Trophoblast cell (in vitro differentiated cells and primary cell): ENCODE results near the gene SOAT2.

Experiments
- DNase-seq, 2 donors: peaks; one replicate each; pipeline ENCODE4 v3.0.0-alpha.2; 2016
- H2AFZ ChIP-seq: 2 replicates; pipeline ENCODE4 v1.6.1; 2013; ENCODE audit warnings: low read length, moderate library complexity, mild to moderate bottlenecking; ENCODE audit not compliant: insufficient read depth, poor library complexity
- H2AK5ac ChIP-seq: 2 replicates; pipeline ENCODE4 v1.6.1; 2013; ENCODE audit warnings: mild to moderate bottlenecking, low read length
- H2BK120ac ChIP-seq: 2 replicates; pipeline ENCODE4 v1.6.1; 2013; ENCODE audit warnings: low read length, mild to moderate bottlenecking, moderate library complexity; ENCODE audit not compliant: insufficient read depth, poor library complexity
- H2BK12ac ChIP-seq: 2 replicates; pipeline ENCODE4 v1.6.1; 2013; ENCODE audit warnings: mild to moderate bottlenecking, low read length, moderate library complexity
- H2BK5ac ChIP-seq: 2 replicates; pipeline ENCODE4 v1.6.1; 2013; ENCODE audit warnings: low read length, low read depth, moderate library complexity, mild to moderate bottlenecking; ENCODE audit not compliant: poor library complexity
- H3K14ac ChIP-seq: 2 replicates; pipeline ENCODE4 v1.6.1; 2013; ENCODE audit warnings: mild to moderate bottlenecking, low read length
- H3K18ac ChIP-seq: 2 replicates; pipeline ENCODE4 v1.6.1; 2013; ENCODE audit warnings: mild to moderate bottlenecking, low read length
- H3K23ac ChIP-seq: 2 replicates; pipeline ENCODE4 v1.6.1; 2013; ENCODE audit warnings: low read length
- H3K27ac ChIP-seq: 2 replicates; pipeline ENCODE4 v1.5.1; 2013; ENCODE audit warnings: low read depth, mild to moderate bottlenecking, inconsistent platforms, low read length, moderate library complexity
- H3K27me3 ChIP-seq: 2 replicates; pipeline ENCODE4 v1.6.1; 2013; ENCODE audit warnings: inconsistent platforms, mild to moderate bottlenecking, low read length, moderate library complexity; ENCODE audit not compliant: insufficient read depth
- H3K36me3 ChIP-seq, 2 experiments: 1 replicate in 1 of 2; 2 replicates in 1 of 2; pipeline ENCODE4 v1.6.1; 2013; ENCODE audit warnings: low read length in 2 of 2, mild to moderate bottlenecking in 2 of 2, moderate library complexity in 1 of 2; ENCODE audit not compliant: insufficient read depth in 2 of 2, control insufficient read depth in 1 of 2
- H3K4ac ChIP-seq: 2 replicates; pipeline ENCODE4 v1.6.1; 2013; ENCODE audit warnings: low read depth, mild to moderate bottlenecking, low read length, moderate library complexity
- H3K4me1 ChIP-seq, 2 experiments: 1 replicate in 1 of 2; 2 replicates in 1 of 2; pipeline ENCODE4 v1.6.1; 2013; ENCODE audit warnings: low read length in 2 of 2, mild to moderate bottlenecking in 2 of 2, moderate library complexity in 1 of 2; ENCODE audit not compliant: insufficient read depth in 2 of 2, control insufficient read depth in 1 of 2
- H3K4me2 ChIP-seq: 2 replicates; pipeline ENCODE4 v1.6.1; 2013; ENCODE audit warnings: inconsistent platforms, mild to moderate bottlenecking, low read length, moderate library complexity
- H3K4me3 ChIP-seq: 2 replicates; pipeline ENCODE4 v1.5.1; 2013; ENCODE audit warnings: mild to moderate bottlenecking, low read depth, low read length, inconsistent platforms
- H3K79me1 ChIP-seq: one replicate; pipeline ENCODE4 v1.6.1; 2013; ENCODE audit warnings: low read length
- H3K79me2 ChIP-seq: 2 replicates; pipeline ENCODE4 v1.6.1; 2013; ENCODE audit warnings: low read length, mild to moderate bottlenecking; ENCODE audit not compliant: control insufficient read depth, insufficient read depth, poor library complexity
- H3K9ac ChIP-seq: 2 replicates; pipeline ENCODE4 v1.6.1; 2013; ENCODE audit warnings: mild to moderate bottlenecking, low read length
- H3K9me3 ChIP-seq: 2 replicates; pipeline ENCODE4 v1.6.1; 2013; ENCODE audit warnings: low read depth, mild to moderate bottlenecking, control low read depth, inconsistent platforms, low read length; ENCODE audit not compliant: insufficient read depth
- H4K12ac ChIP-seq: 2 replicates; pipeline ENCODE4 v1.6.1; 2013; ENCODE audit warnings: low read depth, mild to moderate bottlenecking, low read length, moderate library complexity
- H4K8ac ChIP-seq: 2 replicates; pipeline ENCODE4 v1.6.1; 2013; ENCODE audit warnings: low read depth, mild to moderate bottlenecking, low read length, moderate library complexity
- H4K91ac ChIP-seq: one replicate; pipeline ENCODE4 v1.6.1; 2013; ENCODE audit warnings: low read depth, mild to moderate bottlenecking, low read length, moderate library complexity
- WGBS: extraction: QIAGEN DNeasy Blood & Tissue Kit; methylation state at CpG from one replicate; pipeline ENCODE4 v1.1.7; 2013; ENCODE audit warnings: missing lambda C conversion rate; ENCODE audit not compliant: insufficient read length, insufficient coverage; ENCODE audit errors: extremely low coverage; 5-methylcytosine and 5-hydroxymethylcytosine counted together

The SOAT2 gene

DNA sequence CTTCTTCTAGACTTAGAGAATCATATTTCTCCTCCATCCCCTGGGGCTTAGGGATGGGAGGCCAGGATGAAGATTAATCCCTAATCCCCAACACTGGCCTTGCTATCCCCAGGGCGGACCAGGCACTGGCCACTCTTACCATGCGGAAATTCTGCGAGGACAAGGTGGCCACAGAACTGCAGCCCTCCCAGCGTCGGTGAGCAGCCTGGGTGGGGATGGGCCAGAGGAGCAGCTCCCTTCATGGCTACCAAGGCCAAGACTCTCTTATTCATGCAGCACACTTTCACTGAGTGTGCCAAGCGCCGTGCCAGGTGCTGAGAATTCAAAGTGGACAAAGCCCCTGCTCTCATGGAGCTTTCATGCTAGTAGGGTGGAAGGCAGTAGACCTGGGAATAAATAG lies 46.4 kb upstream of the SOAT2 start:
- Histone ChIP-seq H3K23ac (no peak overlapping the region), H3K27me3 (no peaks in the 10 kb centered on the region), H2AK5ac (no peak overlapping the region), H2BK5ac (no peak overlapping the region), H3K27ac (no peak overlapping the region), H3K79me1 (peaks cover 2% of the 10 kb centered on the region), H2BK120ac (no peak overlapping the region), H3K36me3 (no peaks in the 10 kb centered on the region), H2AFZ (no peak overlapping the region), H3K9ac (no peak overlapping the region), H3K14ac (no peak overlapping the region), H4K12ac (no peak overlapping the region), H3K4me2 (no peak overlapping the region), H3K18ac (no peak overlapping the region), H3K9me3 (no peaks in the 10 kb centered on the region), H4K8ac (no peak overlapping the region), H3K4me3 (no peak overlapping the region), H3K4ac (no peak overlapping the region), H4K91ac (no peak overlapping the region), H3K4me1 (peaks cover 6 to 11% of the 10 kb centered on the region in 2 experiments), H2BK12ac (no peak overlapping the region), H3K79me2 (no peaks in the 10 kb centered on the region)
- no peak for DNase-seq
- WGBS, result no CpG with 5 or more reads among the region's 7 CpGs

DNA sequence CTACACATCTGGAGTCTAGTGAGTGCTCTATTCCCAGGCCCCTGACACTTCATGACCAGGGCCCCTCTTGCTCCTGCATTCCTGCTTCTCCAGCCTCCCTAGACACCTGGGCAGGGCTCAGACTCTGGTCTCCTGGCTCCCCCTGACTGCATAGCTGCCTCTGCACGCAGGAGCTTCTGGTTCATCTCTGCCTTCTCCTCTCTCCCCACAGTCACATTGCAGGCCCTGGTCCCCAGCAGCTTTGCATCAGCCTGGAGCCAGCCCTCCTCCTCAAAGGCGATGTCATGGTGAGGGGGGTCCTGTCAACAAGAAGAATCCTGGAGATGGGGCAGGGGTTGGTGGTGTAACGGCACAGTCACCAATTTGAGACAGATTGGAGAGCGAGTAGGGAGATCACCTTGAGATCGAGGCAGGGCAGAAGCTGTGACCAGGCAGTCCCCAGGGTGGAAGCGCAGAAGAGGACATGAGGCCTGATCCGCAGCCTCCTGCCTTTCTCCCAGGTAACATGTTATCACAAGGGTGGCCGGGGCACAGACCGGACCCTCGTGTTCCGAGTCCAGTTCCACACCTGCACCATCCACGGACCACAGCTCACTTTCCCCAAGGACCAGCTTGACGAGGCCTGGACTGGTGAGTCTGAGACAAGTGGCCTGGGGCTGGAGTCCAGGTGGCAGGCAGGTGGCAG lies 45.3 kb upstream of the SOAT2 start:
- DNase-seq, result no peak
- Histone ChIP-seq H4K8ac (no peak overlapping the region), H3K14ac (no peak overlapping the region), H4K91ac (no peak overlapping the region), H3K4me2 (no peak overlapping the region), H3K9ac (no peak overlapping the region), H2BK12ac (no peak overlapping the region), H2BK120ac (no peak overlapping the region), H3K23ac (no peak overlapping the region), H3K4me1 (peaks cover 6% of the 10 kb centered on the region in 2 experiments), H3K36me3 (no peaks in the 10 kb centered on the region), H2AFZ (no peak overlapping the region), H3K27ac (no peak overlapping the region), H3K79me2 (no peaks in the 10 kb centered on the region), H3K4ac (no peak overlapping the region), H3K4me3 (no peak overlapping the region), H3K18ac (no peak overlapping the region), H2BK5ac (no peak overlapping the region), H3K27me3 (no peaks in the 10 kb centered on the region), H2AK5ac (no peak overlapping the region), H3K9me3 (no peaks in the 10 kb centered on the region), H3K79me1 (peaks cover 2% of the 10 kb centered on the region), H4K12ac (no peak overlapping the region)
- WGBS, result no CpG with 5 or more reads among the region's 13 CpGs

DNA sequence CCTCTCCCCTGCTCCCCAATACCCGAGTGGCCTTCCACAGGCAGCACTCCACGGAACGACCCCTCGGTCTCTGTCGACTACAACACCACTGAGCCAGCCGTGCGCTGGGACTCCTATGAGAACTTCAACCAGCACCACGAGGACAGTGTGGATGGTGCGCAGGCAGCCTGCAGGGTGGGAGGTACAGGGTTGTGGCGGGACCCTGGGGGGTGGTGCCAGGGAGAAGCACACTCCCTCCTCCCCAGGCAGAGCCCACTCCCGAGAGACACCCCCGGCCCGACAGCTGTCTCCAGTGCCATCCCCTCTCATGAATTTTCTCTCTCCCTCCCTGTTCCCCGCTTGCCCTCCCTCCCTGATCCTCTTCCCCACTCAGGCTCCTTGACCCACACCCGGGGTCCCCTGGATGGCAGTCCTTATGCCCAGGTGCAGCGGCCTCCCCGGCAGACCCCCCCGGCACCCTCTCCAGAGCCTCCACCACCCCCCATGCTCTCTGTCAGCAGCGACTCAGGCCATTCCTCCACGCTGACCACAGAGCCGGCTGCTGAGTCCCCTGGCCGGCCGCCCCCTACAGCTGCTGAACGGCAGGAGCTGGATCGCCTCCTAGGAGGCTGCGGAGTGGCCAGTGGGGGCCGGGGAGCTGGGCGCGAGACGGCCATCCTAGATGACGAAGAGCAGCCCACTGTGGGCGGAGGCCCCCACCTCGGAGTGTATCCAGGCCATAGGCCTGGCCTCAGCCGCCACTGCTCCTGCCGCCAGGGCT lies 44.4 kb upstream of the SOAT2 start:
- Histone ChIP-seq H3K27me3 (no peaks in the 10 kb centered on the region), H3K79me2 (no peaks in the 10 kb centered on the region), H3K4me2 (no peak overlapping the region), H3K9me3 (no peaks in the 10 kb centered on the region), H2BK12ac (no peak overlapping the region), H3K4me3 (no peak overlapping the region), H3K18ac (no peak overlapping the region), H3K4me1 (peaks cover 0 to 1% of the 10 kb centered on the region in 2 experiments), H3K27ac (no peak overlapping the region), H3K36me3 (peaks cover 1 to 2% of the 10 kb centered on the region in 2 experiments), H2AFZ (no peak overlapping the region), H3K9ac (no peak overlapping the region), H2BK5ac (no peak overlapping the region), H3K14ac (no peak overlapping the region), H3K79me1 (peaks cover 2% of the 10 kb centered on the region), H4K8ac (no peak overlapping the region), H3K23ac (no peak overlapping the region), H2BK120ac (no peak overlapping the region), H4K91ac (no peak overlapping the region), H4K12ac (no peak overlapping the region), H2AK5ac (no peak overlapping the region), H3K4ac (no peak overlapping the region)
- no peak for DNase-seq
- WGBS, result no CpG with 5 or more reads among the region's 35 CpGs

DNA sequence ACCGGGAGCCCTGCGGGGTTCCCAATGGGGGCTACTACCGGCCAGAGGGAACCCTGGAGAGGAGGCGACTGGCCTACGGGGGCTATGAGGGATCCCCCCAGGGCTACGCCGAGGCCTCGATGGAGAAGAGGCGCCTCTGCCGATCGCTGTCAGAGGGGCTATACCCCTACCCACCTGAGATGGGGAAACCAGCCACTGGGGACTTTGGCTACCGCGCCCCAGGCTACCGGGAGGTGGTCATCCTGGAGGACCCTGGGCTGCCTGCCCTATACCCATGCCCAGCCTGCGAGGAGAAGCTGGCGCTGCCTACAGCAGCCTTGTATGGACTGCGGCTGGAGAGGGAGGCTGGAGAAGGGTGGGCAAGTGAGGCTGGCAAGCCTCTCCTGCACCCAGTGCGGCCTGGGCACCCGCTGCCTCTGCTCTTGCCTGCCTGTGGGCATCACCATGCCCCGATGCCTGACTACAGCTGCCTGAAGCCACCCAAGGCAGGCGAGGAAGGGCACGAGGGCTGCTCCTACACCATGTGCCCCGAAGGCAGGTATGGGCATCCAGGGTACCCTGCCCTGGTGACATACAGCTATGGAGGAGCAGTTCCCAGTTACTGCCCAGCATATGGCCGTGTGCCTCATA lies 43.7 kb upstream of the SOAT2 start:
- Histone ChIP-seq H3K14ac (no peak overlapping the region), H2BK120ac (no peak overlapping the region), H3K9me3 (peaks cover 2% of the 10 kb centered on the region), H4K12ac (no peak overlapping the region), H3K36me3 (peaks cover 5 to 6% of the 10 kb centered on the region in 2 experiments), H3K4me2 (no peak overlapping the region), H3K79me2 (no peaks in the 10 kb centered on the region), H3K4ac (no peak overlapping the region), H2BK12ac (no peak overlapping the region), H4K8ac (no peak overlapping the region), H3K4me1 (no peaks in the 10 kb centered on the region), H3K4me3 (no peak overlapping the region), H3K9ac (no peak overlapping the region), H2AK5ac (no peak overlapping the region), H3K23ac (no peak overlapping the region), H4K91ac (no peak overlapping the region), H2BK5ac (no peak overlapping the region), H2AFZ (no peak overlapping the region), H3K27me3 (no peaks in the 10 kb centered on the region), H3K18ac (no peak overlapping the region), H3K79me1 (no peaks in the 10 kb centered on the region), H3K27ac (no peak overlapping the region)
- DNase-seq, result no peak
- no CpG with 5 or more reads among the region's 24 CpGs for WGBS
